GM20000 (cell line): Measurements from ENCODE around the gene ZNF396.

Source experiments
- DNase-seq: peaks from one replicate; pipeline ENCODE4 v3.0.0; 2012; ENCODE audit warnings: low spot score
- TF ChIP-seq, protein P1 (sequence below): IDR thresholded peaks from 2 replicates; pipeline ENCODE4 v1.5.1; 2012; ENCODE audit warnings: mild to moderate bottlenecking, control low read depth; ENCODE audit errors: extremely low read depth, missing control alignments

Gene ZNF396

DNA sequence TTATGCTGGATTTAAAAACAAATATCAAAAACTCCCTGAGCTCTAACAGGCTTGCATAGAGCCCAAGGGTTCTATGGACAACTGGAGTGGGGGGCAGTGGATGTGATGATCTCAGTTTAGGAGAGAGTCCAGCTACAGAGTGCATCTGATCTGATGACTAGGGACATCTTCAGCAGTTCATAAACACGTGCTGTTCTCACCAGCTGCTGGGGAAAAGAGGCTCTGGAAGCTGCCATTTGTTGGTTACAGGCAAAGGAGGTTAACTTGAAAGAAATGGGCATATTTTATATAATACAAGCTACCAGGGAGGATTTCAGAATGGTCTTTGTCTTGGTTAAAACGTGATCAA is 36.0 kb upstream of the ZNF396 start:
- no peak for DNase-seq
- TF ChIP-seq, protein P1, sequence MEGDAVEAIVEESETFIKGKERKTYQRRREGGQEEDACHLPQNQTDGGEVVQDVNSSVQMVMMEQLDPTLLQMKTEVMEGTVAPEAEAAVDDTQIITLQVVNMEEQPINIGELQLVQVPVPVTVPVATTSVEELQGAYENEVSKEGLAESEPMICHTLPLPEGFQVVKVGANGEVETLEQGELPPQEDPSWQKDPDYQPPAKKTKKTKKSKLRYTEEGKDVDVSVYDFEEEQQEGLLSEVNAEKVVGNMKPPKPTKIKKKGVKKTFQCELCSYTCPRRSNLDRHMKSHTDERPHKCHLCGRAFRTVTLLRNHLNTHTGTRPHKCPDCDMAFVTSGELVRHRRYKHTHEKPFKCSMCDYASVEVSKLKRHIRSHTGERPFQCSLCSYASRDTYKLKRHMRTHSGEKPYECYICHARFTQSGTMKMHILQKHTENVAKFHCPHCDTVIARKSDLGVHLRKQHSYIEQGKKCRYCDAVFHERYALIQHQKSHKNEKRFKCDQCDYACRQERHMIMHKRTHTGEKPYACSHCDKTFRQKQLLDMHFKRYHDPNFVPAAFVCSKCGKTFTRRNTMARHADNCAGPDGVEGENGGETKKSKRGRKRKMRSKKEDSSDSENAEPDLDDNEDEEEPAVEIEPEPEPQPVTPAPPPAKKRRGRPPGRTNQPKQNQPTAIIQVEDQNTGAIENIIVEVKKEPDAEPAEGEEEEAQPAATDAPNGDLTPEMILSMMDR: no peak

DNA sequence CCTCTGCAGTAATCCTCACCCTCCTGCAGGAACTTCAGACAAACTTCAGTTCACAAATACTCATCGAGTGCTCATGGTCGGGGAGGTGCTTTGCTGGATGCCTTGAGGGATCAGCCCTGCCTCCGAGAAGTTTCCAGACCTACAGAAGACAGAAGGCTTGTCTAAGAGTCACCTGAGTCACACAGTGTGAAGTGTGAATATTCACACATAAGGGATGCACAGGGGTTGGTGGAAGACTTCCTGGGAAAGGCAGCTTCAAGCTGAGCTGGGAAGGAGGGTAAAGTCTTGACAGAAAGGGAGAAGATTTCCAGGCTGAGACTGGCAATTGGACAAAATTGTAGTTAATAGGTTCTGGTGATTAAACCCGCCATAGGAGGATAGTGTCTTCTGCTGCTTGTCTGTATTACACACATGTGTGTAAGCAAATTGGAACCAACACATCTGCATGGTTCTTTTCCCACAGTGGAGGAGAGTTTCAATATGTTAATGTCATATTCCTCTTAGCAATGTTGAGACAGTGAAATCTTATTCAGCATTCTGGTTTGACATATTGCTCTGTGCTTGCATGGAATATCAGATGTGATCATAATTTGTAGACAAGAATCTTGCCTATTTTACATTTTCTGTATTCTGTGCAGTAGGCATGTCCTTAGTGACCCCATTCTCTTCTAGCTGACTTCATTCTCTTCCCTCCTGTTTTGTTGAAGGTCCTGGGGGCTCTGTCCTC is 34.7 kb upstream of the ZNF396 start:
- no peak for DNase-seq
- TF ChIP-seq, protein P1: no peak

DNA sequence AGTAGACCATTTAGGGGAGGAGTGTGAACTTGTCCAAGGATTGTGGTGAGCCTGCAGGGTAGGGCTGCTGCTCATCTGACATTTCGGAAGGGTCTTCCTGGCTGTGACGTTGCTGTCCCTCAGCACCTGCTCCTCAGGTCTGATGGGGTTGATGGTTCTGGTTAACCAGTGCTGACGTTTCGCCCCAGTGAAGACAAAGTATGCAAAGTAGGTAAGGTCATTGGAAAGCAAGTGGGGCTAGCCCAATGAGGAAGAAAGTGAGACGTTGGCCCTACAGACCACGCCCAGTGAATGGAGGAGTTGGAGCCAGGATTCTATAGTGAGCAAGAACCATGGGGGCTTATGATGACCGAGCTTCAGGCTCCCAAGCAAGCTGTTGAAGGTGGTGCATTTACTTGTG is 33.4 kb upstream of the ZNF396 start:
- TF ChIP-seq, protein P1: no peak
- peak; percentile 37 for DNase-seq

DNA sequence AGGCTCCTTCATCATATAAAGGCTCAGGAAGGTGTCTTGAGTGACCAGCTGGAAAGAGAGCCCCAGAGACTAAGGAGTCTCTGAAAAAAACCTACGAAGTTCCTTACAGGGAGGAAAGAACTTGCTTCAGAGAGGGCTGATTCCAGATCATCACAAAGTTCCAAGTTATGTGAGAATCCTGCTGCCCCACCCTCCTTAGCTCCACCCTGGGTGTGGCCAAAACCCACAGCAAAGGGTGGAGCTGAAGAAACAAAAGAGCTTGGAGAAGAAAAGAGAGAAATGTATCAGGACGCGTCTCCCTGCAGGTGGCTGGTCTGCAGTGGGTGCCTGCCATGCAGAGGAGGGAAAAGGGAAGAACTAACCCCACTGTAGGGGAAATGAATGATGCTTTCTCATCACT is 32.8 kb upstream of the ZNF396 start:
- TF ChIP-seq, protein P1: no peak
- no peak for DNase-seq

DNA sequence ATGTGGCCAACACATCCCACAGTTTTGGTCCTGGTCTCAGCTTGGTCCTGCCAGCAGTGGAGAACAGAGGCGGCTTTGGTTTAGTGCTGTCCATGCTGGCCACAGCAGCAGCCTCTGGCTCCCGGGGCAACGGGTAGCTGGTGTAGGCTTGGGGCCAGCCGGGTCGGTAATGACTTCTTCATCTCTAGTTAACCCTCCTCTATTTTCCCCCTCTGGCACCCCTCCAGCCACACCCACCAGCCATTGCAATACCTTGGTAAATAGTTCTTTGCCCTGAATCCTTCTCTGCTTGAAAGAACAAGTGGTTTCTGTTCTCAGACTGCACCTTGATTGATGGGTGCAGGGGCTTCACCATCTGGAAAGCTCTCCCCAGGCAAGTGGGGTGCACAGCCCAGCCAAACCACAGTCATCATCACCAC is 31.7 kb upstream of the ZNF396 start:
- no peak for DNase-seq
- TF ChIP-seq, protein P1: no peak

DNA sequence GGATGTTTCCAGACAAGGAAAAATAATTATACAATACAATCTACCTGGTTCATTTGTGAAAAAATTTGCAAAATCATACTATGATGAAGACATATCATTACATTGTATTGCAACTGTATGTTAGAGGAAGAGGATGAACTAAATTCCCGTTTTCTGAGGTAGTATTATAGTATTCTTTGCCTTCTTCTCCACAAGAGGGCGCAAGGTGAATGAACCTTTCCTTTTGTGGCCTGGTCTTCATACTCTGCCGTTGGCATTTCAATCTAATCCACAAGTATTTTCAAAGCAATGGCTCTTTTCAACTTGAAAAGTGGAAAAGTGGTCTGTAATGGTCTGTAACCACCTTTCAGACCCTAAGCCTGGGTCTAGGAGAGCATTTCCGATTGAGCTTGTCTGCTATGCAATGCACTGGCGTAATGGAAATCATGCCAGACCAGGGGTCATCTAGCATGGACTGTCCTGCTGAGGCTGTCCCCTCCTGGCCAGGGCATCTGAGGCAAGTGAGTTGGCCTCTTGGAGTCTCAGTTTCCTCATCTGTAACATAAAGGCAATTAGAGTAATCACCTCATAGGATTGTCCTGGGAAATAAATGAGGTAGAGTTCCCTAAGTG is 30.8 kb upstream of the ZNF396 start:
- peak; percentile 61 for DNase-seq
- TF ChIP-seq, protein P1: peak; percentile 38

DNA sequence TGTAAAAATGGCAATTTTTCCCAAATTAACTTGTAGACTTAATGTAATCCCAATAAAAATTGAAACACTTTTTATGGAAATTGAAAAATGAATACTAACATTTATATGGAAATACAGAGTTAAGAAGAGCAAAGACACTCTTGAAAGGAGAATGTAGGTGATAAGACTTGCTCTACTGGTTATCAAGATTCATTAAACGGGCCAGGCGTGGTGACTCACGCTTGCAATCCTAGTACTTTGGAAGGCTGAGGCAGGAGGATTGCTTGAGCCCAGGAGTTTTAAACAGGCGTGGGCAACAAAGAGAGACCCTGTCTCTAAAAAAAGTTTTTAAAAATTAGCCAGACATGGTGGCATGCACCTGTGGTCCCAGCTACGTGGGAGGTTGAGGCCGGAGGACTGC is 29.5 kb upstream of the ZNF396 start:
- TF ChIP-seq, protein P1: no peak
- DNase-seq: no peak
